Germinal center (tissue), 1 donor: ENCODE results near the gene PTPRM.

Source experiments
- DNase-seq: peaks from one replicate; pipeline ENCODE4 v3.0.0; 2012; ENCODE audit warnings: mixed read lengths, low spot score

Gene PTPRM

DNA sequence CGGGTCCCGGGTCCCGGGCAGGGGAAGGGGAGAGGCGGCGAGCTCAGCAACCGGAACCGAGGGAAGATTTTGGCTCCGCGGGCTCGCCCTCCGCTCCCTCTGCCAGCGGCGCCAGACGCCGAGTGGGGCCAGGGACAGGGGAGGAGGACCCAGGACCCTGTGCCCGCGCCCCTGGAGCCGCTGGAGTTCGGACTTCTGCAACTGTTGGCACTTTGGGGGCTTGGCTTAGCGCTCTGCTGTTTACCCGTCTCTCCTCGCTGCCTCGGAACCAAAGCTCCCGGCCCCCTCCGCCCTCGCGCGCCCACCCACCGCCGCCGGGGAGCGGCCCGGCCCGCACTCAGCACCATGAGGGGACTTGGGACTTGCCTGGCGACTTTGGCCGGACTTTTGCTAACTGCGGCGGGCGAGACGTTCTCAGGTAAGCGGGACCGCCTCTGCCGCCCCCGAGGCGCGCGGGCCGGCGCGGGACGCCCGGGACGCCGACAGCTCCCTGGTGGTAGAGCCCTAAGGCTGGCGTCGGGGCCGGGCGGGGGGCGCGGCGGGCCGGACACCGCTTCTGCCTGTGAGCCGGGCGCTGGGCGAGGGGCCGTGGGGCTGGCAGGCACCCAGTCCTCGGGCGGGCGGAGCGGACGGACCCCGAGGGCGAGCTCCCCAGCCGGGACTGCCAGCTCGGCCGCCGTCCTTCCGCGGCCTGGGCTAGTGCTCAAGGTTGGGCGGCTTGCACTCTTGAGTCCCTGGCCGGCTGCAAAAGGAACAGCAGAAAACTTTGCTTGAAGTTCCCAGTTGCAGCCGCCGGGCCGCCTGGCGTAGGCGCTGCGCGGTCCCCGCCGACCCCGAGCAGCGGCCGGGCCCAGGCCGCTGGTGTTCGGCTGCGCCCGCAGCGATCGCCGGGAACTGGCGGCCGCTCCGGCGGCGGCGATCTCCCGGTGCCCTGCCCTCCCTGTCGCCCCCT lies 634 bp downstream of the PTPRM start:
- DNase-seq = peak; percentile 14

DNA sequence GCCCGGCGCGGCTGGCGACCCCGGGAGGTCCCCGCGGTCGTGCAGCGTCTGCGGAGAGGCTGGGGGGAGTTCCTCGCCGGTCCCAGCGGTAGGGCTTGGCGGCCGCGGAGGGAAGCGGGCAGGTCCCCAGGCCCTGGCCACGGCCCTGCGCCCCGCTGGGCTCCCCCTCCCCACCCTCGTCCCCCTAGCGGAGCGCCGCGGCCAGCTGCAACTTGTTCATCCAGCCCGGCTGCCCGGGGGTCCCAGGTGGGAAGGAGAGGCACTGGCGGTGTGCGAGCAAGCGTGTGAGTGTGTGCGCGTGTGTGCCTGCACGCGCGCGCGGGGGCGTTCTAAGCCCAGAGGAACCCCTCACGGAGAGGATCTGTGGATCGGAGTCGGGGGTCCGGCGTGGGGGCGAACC lies 1.3 kb downstream of the PTPRM start:
- DNase-seq = no peak

GRCh38 chr18:7571626-7572025 lies 4.5 kb downstream of the PTPRM start:
- DNase-seq = no peak

DNA sequence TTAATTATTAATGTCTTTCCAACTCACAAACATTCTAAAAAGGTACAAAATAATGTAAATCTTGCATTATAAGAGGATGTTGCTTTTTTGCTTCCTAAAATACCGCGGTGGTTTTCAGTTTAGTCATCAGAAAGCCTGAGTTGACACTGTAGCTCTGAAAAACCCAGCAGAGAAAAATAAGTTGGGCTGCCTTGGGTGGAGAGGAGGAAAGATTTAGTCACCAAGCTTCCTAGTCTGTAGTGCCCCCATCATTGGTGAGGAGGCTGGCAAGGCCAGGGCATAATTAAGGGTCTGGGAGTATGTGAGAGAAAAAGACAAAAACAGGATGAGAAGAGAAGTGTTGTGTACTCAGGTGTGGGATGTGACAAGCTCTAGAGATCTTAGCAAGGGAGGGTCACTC lies 5.7 kb downstream of the PTPRM start:
- no peak for DNase-seq

- DNase-seq = no peak
These were observed 8.4 kb downstream of the PTPRM start for GRCh38 chr18:7575465-7576028.

DNA sequence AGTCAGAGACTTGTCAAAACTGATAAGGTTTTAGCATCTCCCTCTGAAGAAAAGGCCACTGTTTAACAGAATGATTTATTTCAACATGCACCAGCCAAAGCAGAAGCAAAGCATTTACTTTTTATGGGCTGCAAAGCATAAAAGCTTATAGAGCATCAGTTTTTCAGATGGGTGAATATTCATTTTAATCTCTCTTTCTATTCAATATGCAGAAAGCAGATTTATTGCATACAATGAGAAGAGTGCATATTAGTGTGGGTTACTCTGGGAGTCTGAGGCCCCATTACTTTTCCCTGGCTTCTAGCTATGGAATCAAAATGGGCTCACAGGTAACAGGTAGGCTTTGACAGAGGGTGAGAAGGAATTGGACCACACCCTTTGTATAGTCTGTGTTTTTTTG lies 9.0 kb downstream of the PTPRM start:
- DNase-seq = no peak

DNA sequence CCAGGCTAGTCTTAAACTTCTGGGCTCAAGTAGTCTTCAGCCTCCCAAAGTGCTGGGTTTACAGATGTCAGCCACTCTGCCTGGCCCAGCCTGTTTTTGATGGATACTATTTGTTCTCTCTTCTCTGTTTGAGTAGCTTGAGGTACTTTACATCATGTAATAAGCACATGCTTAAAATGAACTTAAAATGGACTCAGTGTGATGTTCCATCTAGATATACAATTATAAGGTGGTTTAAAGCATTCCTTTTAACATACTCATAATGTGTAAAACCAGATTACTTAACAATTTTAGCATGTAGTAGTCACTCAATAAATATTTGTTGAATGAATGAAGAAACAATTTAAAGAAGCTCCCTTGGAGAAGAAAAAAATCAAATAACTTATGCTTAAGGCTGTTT lies 9.6 kb downstream of the PTPRM start:
- DNase-seq = no peak

- no peak for DNase-seq
These were observed 10.6 kb downstream of the PTPRM start for GRCh38 chr18:7577706-7578105.

- DNase-seq = no peak
These were observed 12.2 kb downstream of the PTPRM start for GRCh38 chr18:7579176-7579917.

DNA sequence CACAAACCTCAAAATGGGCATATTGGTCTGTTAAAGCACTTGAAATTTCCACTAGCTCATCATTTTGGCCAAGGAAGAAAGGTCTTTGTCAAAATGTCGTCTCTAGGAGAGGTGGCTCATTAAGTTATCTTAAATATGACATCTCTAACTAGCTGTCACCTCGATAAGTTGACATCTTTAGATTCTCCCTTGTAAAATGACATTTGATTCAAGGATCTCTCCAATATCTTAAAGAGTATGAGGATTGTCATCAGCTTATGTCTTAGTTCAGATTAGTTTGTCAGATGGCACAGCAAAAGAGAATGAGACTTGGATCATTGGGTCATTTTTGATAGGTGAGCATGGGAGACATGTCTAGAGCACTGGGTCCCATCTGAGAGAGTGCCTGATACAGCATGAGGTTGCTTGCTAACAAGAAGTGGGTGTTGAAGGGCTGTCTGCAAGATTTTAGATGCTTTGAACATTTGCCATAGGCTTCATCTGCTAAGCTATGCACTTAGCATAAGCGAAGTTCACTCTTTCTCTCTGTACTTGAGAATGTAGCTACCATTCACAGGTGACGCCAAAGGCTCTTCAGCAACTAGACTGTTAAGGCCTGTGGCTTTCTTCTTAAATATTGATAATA lies 12.9 kb downstream of the PTPRM start:
- no peak for DNase-seq

- DNase-seq = no peak
These were observed 17.6 kb downstream of the PTPRM start for GRCh38 chr18:7584646-7585275.

DNA sequence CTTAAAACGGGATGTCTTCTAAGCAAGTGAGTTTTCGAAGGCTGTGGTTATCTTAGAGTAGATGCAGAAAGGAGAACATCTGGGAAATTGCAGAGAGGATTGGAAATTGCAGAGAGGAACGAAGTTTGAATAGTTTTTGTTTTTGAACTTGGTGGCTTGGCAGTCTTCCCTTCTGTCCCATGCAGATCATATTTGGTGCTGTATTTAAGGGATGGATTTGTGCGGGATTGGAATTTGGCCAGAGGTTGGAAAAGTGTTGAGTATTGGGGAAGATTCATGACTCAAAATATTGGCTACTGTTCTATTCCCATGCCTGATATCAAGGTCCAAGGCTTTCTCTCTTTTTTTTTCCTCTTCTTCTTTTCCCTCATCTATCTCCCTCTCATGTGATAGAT lies 18.2 kb downstream of the PTPRM start:
- DNase-seq = no peak

DNA sequence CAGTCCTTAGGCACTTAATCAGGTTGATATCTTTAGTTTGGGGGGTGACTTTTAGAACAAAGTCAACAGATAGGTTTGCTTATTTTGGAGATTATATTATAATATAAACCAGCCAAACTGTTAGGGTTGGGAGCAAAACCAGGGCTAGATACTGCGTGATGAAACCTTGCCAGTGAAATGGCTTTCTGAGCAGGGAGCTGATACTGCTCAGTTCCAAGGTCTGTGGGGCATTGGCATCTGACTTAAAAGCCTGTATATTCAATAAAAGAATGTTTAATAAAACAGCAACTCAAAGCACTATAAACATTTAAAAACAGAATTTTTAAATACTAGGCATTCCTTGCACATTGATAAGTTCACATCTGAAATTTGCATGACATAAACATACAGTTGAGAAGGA lies 19.3 kb downstream of the PTPRM start:
- DNase-seq = no peak

DNA sequence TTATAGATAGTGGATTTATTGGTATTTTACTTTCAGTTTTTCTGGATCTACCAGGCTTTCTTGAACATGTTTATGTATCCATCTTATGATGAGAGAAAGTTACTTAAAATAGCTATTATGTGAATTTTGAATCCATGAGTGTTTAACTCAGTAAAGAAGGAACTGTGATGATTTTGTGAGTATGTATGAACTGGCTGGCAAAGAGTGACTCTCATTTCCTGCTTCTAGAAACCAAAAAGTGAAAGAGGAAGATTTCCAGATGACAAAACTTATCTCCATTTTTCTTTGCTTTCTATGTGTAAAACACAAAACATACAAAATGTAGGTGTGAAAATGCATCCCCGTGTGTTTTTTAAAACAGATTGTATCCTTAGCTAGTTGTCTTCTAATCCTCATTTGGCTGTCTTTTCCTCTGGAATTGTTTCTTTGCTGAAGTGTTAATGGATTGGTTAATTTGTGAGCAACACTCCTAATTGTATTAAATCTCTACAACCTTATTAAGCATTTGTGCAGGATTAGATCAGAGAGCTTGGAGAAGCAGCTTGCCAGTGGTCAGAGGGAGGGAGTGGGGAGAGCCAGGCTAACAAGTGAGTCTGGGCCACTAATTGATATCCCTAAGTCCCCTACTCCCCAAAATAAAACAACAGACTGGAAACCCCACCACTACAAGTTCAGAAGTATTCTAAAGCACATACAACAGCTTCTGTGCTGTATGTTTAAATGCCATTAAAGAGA lies 23.9 kb downstream of the PTPRM start:
- DNase-seq = no peak

DNA sequence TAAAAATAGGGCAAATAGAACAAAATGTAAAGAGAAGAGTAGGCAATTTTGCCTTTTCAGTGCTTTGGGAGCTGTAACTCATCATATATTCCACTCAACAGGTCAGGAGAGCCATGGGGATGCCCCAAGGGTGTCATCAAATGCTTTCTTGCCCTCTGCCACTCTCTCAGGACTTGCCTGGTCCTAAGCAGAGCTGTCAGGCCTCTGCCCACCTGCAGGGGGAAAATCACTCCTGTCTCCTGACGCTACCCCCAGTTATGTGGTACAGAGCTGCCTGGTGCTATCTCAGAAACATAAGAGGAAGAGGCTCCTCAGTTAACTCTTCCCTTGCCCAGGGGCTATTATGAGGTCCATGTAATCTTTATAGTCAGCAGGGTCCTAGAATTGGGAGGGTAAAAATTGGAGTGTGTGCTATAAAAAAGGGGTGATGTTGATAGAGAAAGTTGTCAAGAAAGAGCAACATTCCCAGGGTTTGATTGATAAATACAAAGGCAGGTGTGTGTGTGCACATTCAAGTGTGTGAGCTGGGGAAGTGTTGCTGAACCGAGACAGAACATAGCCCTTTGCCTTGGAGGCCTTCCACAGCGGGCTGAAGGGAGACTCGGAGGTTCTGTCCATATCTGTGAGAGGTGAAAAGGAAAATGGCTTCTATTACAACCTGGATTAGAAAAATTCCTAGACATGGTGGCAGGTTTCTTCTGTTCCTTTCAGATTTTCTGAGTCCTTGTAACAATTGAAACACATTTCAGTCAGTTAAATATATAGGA lies 25.4 kb downstream of the PTPRM start:
- DNase-seq = no peak

- DNase-seq = no peak
These were observed 26.2 kb downstream of the PTPRM start for GRCh38 chr18:7593218-7593819.

GRCh38 chr18:7596147-7596546 lies 29.0 kb downstream of the PTPRM start:
- DNase-seq = no peak

DNA sequence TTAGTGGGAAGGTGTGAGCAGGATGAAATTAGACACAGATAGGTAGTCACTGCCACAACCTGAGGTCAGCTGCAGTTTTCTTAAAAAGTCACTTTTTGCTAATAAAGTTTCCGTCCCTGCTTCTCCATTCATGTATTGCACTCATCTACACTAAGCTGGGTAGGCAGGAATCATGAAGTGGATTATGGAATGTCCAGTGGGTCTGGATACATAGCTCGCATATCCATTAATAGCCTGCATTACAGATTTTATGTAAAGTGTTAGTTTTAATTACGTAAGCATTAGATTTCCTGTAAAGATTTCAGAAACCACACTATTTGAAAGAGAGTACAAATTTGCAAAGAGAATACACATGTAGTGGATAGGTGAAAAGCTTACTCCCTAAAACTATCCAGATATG lies 30.4 kb downstream of the PTPRM start:
- DNase-seq = no peak

- no peak for DNase-seq
These were observed 31.3 kb downstream of the PTPRM start for GRCh38 chr18:7598167-7599047.
